ENCODE measurements around the gene SLC25A44.

- TF ChIP-seq GATA3 (IDR thresholded peaks at IDR 0.05; ENCODE audit: low read depth, low read length) (no peak), GATA2 (IDR thresholded peaks at IDR 0.05; ENCODE audit: low read depth, low read length) (no peak)
Measured at GRCh38 chr1:156150333-156151011, 43.4 kb upstream of the SLC25A44 start.

Measured in SH-SY5Y (cell line).